GM12878 (cell line): ENCODE measurements around the gene MAPK9.

ENCODE experiments used
- ATF3 ChIP-seq: IDR thresholded peaks from 2 replicates; pipeline ENCODE4 v1.6.1; 2011; ENCODE audit warnings: low read depth, mild to moderate bottlenecking, low read length, moderate library complexity, borderline replicate concordance; ENCODE audit errors: extremely low read depth
- CHD2 ChIP-seq: IDR thresholded peaks from 2 replicates; pipeline ENCODE4 v1.6.1; 2011; ENCODE audit warnings: low read depth, low read length, improper control_type of control experiment, borderline replicate concordance
- CTCF ChIP-seq, 3 experiments: IDR thresholded peaks in 2 of 3; conservative IDR thresholded peaks in 1 of 3; 2 replicates each; pipeline ENCODE4 v1.5.1; 2011; ENCODE audit warnings: low read depth in 3 of 3, low read length in 3 of 3, mild to moderate bottlenecking in 3 of 3, control low read depth in 2 of 3, moderate library complexity in 2 of 3, inconsistent platforms in 1 of 3, mixed read lengths in 1 of 3; ENCODE audit not compliant: control insufficient read depth in 2 of 3, insufficient read depth in 1 of 3; ENCODE audit errors: extremely low read depth in 1 of 3
- EP300 ChIP-seq, 2 experiments: fragments of 150-350 bp in 1 of 2; IDR thresholded peaks; 2 replicates each; pipeline ENCODE4 v1.6.1; 2011 to 2012; ENCODE audit warnings: low read depth in 2 of 2, low read length in 2 of 2, borderline replicate concordance in 1 of 2, improper control_type of control experiment in 1 of 2, inconsistent platforms in 1 of 2; ENCODE audit not compliant: control insufficient read depth in 1 of 2
- POLR2AphosphoS5 ChIP-seq: IDR thresholded peaks from 2 replicates; pipeline ENCODE4 v1.6.1; 2011; ENCODE audit warnings: mild to moderate bottlenecking, low read length, inconsistent platforms
- TARDBP ChIP-seq: IDR thresholded peaks from 2 replicates; pipeline ENCODE4 v1.6.1; 2016; ENCODE audit warnings: borderline replicate concordance

- TF ChIP-seq CTCF (IDR thresholded peaks at IDR 0.05 in 2 of 3, conservative IDR thresholded peaks at IDR 0.05 in 1 of 3; ENCODE audit: control insufficient read depth in 2 of 3, extremely low read depth in 1 of 3, insufficient read depth in 1 of 3, low read depth in 3 of 3, low read length in 3 of 3) (no peak), TARDBP (no peak), EP300 (IDR thresholded peaks at IDR 0.05; ENCODE audit: borderline replicate concordance in 1 of 2, control insufficient read depth in 1 of 2, low read depth in 2 of 2, low read length in 2 of 2) (no peak), ATF3 (no peak), CHD2 (no peak), POLR2AphosphoS5 (no peak)
Measured at GRCh38 chr5:180238631-180239030, 53.3 kb downstream of the MAPK9 start.
